OCI-LY1 (cell line): ENCODE results near the gene ARHGAP10.
A peak's percentile ranks its signal among the peaks of the same experiment; 100 is the strongest.

Experiments used
- H2AFZ ChIP-seq: fragments of 200-600 bp; sonication (generic), shearing (Covaris generic); 2 replicates; pipeline ENCODE4 v1.6.0; 2014; ENCODE audit warnings: antibody characterized with exemption, mild to moderate bottlenecking, low read length
- H3F3A ChIP-seq: fragments of 200-600 bp; sonication (generic), shearing (Covaris generic); 2 replicates; pipeline ENCODE4 v1.6.0; 2014; ENCODE audit warnings: mild to moderate bottlenecking, antibody characterized with exemption, low read length, moderate library complexity; ENCODE audit not compliant: insufficient read depth
- H3K27ac ChIP-seq: fragments of 200-600 bp; sonication (generic); 2 replicates; pipeline ENCODE4 v1.5.1; 2014; ENCODE audit warnings: low read length, mixed run types, mild to moderate bottlenecking, low read depth; ENCODE audit not compliant: poor library complexity, severe bottlenecking
- H3K27me3 ChIP-seq: fragments of 200-600 bp; sonication (generic); 2 replicates; pipeline ENCODE4 v1.6.0; 2014; ENCODE audit warnings: antibody characterized with exemption, mild to moderate bottlenecking, low read length, moderate library complexity; ENCODE audit not compliant: insufficient read depth
- H3K36me3 ChIP-seq: fragments of 200-600 bp; sonication (generic); 2 replicates; pipeline ENCODE4 v1.6.1; 2014; ENCODE audit warnings: mild to moderate bottlenecking, antibody characterized with exemption, low read length, moderate library complexity, mixed read lengths; ENCODE audit not compliant: insufficient read depth
- H3K4me1 ChIP-seq: fragments of 200-600 bp; sonication (generic); 2 replicates; pipeline ENCODE4 v1.5.1; 2014; ENCODE audit warnings: mild to moderate bottlenecking, low read length, moderate library complexity; ENCODE audit not compliant: insufficient read depth, severe bottlenecking
- H3K4me2 ChIP-seq: fragments of 200-600 bp; sonication (generic), shearing (Covaris generic); 2 replicates; pipeline ENCODE4 v1.6.1; 2014; ENCODE audit warnings: low read length
- H3K4me3 ChIP-seq: fragments of 200-600 bp; sonication (generic); 2 replicates; pipeline ENCODE4 v1.5.1; 2014; ENCODE audit warnings: low read length, low read depth, mild to moderate bottlenecking, mixed read lengths; ENCODE audit not compliant: poor library complexity, severe bottlenecking
- H3K79me2 ChIP-seq: fragments of 200-600 bp; shearing (Covaris generic); 2 replicates; pipeline ENCODE4 v1.6.1; 2016; ENCODE audit warnings: mixed run types, low read length, mixed read lengths; ENCODE audit not compliant: insufficient read depth
- H3K9ac ChIP-seq: fragments of 200-600 bp; sonication (generic), shearing (Covaris generic); 2 replicates; pipeline ENCODE4 v1.6.1; 2014; ENCODE audit warnings: mild to moderate bottlenecking, low read length, mixed read lengths
- H3K9me2 ChIP-seq: fragments of 200-600 bp; sonication (generic), shearing (Covaris generic); 2 replicates; pipeline ENCODE4 v1.6.1; 2014; ENCODE audit warnings: low read depth, mild to moderate bottlenecking, low read length, mixed read lengths
- H3K9me3 ChIP-seq: fragments of 200-600 bp; shearing (Covaris generic); 2 replicates; pipeline ENCODE4 v1.6.1; 2014; ENCODE audit warnings: low read length, mixed read lengths
- H4K20me1 ChIP-seq: fragments of 200-600 bp; sonication (generic), shearing (Covaris generic); 2 replicates; pipeline ENCODE4 v1.6.0; 2016; ENCODE audit warnings: mild to moderate bottlenecking, low read length; ENCODE audit not compliant: insufficient read depth
- CTCF ChIP-seq: fragments of 200-600 bp; sonication (generic), shearing (Covaris generic); IDR thresholded peaks from 2 replicates; pipeline ENCODE4 v1.5.1; 2017; ENCODE audit warnings: mild to moderate bottlenecking, antibody characterized with exemption, low read length, moderate library complexity, mixed read lengths
- EZH2 ChIP-seq: fragments of 200-600 bp; sonication (generic), shearing (Covaris generic); IDR thresholded peaks from 2 replicates; pipeline ENCODE4 v1.8.0; 2017; ENCODE audit warnings: borderline replicate concordance, mixed run types, mild to moderate bottlenecking, antibody characterized with exemption, low read length, moderate library complexity, mixed read lengths

ARHGAP10 gene, protein sequence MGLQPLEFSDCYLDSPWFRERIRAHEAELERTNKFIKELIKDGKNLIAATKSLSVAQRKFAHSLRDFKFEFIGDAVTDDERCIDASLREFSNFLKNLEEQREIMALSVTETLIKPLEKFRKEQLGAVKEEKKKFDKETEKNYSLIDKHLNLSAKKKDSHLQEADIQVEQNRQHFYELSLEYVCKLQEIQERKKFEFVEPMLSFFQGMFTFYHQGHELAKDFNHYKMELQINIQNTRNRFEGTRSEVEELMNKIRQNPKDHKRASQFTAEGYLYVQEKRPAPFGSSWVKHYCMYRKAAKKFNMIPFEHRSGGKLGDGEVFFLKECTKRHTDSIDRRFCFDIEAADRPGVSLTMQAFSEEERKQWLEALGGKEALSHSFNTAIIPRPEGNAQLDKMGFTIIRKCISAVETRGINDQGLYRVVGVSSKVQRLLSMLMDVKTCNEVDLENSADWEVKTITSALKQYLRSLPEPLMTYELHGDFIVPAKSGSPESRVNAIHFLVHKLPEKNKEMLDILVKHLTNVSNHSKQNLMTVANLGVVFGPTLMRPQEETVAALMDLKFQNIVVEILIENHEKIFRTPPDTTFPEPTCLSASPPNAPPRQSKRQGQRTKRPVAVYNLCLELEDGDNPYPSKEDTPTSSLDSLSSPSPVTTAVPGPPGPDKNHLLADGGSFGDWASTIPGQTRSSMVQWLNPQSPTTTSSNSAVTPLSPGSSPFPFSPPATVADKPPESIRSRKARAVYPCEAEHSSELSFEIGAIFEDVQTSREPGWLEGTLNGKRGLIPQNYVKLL

GRCh38 chr4:147731580-147732517 lies at the start of gene ARHGAP10:
TSS of gene ARHGAP10 (plus strand) at chr4:147732088. CDS start at chr4:147732302, 214 bp downstream.
- Histone ChIP-seq H3F3A (no peaks in the 10 kb centered on the region), H3K27ac (no peak within 1 kb of the TSS), H3K36me3 (no peaks in the 10 kb centered on the region), H3K4me3 (peak within 1 kb of the TSS; percentile 52), H2AFZ (no peak within 1 kb of the TSS), H3K4me2 (peak within 1 kb of the TSS; percentile 64), H4K20me1 (no peaks in the 10 kb centered on the region), H3K4me1 (no peaks in the 10 kb centered on the region), H3K79me2 (no peaks in the 10 kb centered on the region), H3K9me3 (no peaks in the 10 kb centered on the region), H3K9me2 (no peaks in the 10 kb centered on the region), H3K9ac (no peak within 1 kb of the TSS), H3K27me3 (peaks cover 5% of the 10 kb centered on the region; the same call in 1 of the 2 replicates)
- TF ChIP-seq CTCF, result no peak
- no peak for TF ChIP-seq EZH2

DNA sequence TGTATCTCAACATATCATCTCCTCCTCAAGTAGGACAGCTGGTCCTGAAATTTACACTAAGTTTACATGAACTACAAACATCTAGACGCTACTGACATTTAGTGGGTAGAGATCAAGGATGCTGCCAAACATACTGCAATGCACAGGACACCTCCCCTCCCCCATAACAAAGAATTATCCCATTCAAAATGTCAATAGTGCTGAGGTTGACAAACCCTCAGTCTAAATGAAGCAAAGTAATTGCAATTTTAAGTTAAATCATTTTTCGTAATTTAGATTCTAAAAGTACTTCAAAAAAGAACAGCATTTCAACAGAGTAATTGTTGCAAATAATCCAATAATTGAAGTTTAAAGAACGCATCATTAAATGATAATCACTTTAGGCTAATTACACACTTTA lies 49.1 kb upstream of the ARHGAP10 start:
- no peaks in the 10 kb centered on the region for H3K9me2 ChIP-seq
- no peak overlapping the region for H2AFZ ChIP-seq
- H3K79me2 ChIP-seq, result peaks cover 12% of the 10 kb centered on the region; the same call in 1 of the 2 replicates
- H3F3A ChIP-seq, result no peaks in the 10 kb centered on the region
- peak overlapping the region; percentile 89 for H3K9ac ChIP-seq
- H3K36me3 ChIP-seq, result peaks cover 24% of the 10 kb centered on the region
- TF ChIP-seq CTCF, result no peak
- no peak for TF ChIP-seq EZH2
- H3K4me1 ChIP-seq, result peaks cover 16% of the 10 kb centered on the region
- no peaks in the 10 kb centered on the region for H3K9me3 ChIP-seq
- H3K27me3 ChIP-seq, result no peaks in the 10 kb centered on the region
- H3K4me3 ChIP-seq, result peak overlapping the region; percentile 85
- H3K4me2 ChIP-seq, result peak overlapping the region; percentile 96
- no peak overlapping the region for H3K27ac ChIP-seq
- H4K20me1 ChIP-seq, result no peaks in the 10 kb centered on the region

DNA sequence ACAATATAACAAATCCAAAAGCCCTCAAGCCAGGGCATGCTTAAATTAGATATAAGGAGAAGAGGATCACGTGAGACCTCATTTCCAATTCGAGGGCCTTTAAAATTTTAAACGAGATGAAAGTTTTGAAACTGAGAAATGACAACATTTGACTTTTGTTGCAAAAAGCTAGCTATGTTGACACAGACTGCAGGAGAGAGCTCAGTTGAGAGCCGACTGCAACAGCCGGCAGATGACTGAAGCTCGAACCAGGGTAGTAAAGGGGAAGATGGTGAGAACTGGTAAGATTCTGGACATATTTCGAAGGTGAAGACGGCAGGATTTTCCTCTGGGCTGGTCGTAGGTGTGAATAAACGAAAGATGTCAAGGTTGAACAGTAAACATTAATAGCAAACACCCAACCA lies 48.7 kb upstream of the ARHGAP10 start:
- Histone ChIP-seq H3K36me3 (peaks cover 20% of the 10 kb centered on the region), H3K79me2 (peaks cover 12% of the 10 kb centered on the region; the same call in 1 of the 2 replicates), H4K20me1 (no peaks in the 10 kb centered on the region), H3K9me2 (no peaks in the 10 kb centered on the region), H3K4me1 (peaks cover 16% of the 10 kb centered on the region), H3K27ac (peak overlapping the region; percentile 63), H2AFZ (no peak overlapping the region), H3K27me3 (no peaks in the 10 kb centered on the region), H3F3A (no peaks in the 10 kb centered on the region), H3K4me3 (peak overlapping the region; percentile 85), H3K9me3 (no peaks in the 10 kb centered on the region), H3K9ac (peak overlapping the region; percentile 89), H3K4me2 (peak overlapping the region; percentile 96)
- TF ChIP-seq CTCF (no peak), EZH2 (no peak)
